ENCODE measurements around the gene MEAF6. TPM values are rescaled to one million over a fixed set of nuclear protein-coding genes. Genes with fewer than 3 reads are reported as not detected.

MEAF6 gene
- polyA plus RNA-seq, 4 donors: 41.9 to 50.3 (median 47.1) TPM

DNA sequence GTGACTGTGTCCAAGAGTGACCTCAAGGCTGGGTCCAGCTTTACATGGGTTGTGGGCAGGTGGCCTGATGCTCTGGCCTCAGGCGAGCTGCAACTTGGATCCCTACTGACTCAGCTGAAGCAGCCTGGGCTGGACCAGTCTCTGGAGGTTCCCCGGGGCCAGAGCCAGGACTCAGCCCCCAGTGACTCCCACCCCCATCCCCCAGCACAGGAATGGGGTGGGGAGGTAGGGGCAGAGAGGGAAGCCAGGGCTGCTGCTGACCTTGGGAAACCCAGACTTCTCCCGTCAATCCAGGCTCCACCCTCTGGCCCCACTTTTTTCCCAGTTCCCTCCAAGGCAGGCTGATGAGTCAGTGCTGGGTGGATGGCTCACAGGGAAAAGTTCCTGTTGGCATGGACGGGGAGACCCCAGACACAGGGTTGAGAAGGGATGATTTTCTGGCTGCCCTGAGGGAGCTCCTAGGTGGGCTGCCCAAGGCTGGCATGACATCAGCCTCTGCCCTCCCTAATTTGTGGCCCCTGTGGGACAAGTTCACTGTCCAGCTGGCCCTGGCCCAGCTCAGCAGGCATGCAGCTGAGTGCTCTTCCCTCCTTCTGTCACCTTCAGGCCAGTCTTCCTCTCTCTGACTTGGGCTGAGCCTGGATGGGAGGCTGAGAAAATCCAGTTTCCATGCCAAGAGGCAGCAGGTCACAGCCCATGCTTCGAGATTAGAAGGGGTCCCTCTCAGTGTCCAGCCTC, 37.9 kb downstream of the MEAF6 start:
- WGBS, 3 donors: 0 to 7% (median 6%) methylated on average over 5 of the region's 5 CpGs
- H3K27me3 ChIP-seq (ENCODE audit: control insufficient read depth in 3 of 3, insufficient read depth in 3 of 3, low read length in 3 of 3): no peaks in the 10 kb centered on the region
- FAIRE-seq (no peak), DNase-seq (peak; percentile 84 to 88)
- peaks cover 12 to 55% (median 19%) of the 10 kb centered on the region in 3 donors for H3K4me1 ChIP-seq (ENCODE audit: control insufficient read depth in 3 of 3, insufficient read depth in 2 of 3, low read depth in 1 of 3, low read length in 2 of 3)
- H3K4me3 ChIP-seq (ENCODE audit: low read depth in 1 of 3, low read length in 3 of 3): peak overlapping the region; percentile 71 to 93 (median 90)
- peaks cover 13 to 62% (median 13%) of the 10 kb centered on the region in 3 donors for H3K36me3 ChIP-seq (ENCODE audit: control insufficient read depth in 3 of 3, insufficient read depth in 2 of 3, low read depth in 1 of 3, low read length in 3 of 3)
- no peaks in the 10 kb centered on the region for H3K9me3 ChIP-seq (ENCODE audit: control insufficient read depth in 2 of 2, insufficient read depth in 1 of 2, low read depth in 1 of 2, low read length in 1 of 2)
- peak overlapping the region; percentile 97 to 99 (median 99) for H3K27ac ChIP-seq (ENCODE audit: low read depth in 1 of 3, low read length in 2 of 3)

DNA sequence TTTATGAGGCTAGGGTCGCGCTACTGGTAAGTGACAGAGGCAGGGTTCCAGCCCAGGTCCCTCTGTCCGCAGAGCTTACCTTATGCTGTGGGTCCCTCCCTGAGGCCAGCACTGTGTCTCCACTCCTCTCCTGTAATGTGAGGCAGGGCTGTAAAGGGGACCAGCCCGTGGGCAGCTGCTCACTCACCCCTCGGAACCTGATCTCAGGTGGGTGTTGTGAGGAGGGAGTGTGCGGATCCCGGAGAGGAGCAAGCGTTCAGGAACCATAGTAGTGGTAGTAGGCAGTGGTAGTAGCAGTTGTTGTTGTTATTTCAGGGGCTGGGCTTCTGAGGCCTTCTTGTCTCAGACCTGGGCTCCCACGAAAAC, 38.5 kb downstream of the MEAF6 start:
- Histone ChIP-seq H3K4me1 (ENCODE audit: control insufficient read depth in 3 of 3, insufficient read depth in 2 of 3, low read depth in 1 of 3, low read length in 2 of 3) (peaks cover 12 to 57% (median 19%) of the 10 kb centered on the region in 3 donors), H3K4me3 (ENCODE audit: low read depth in 1 of 3, low read length in 3 of 3) (peak overlapping the region; percentile 71 to 93 (median 90)), H3K27ac (ENCODE audit: low read depth in 1 of 3, low read length in 2 of 3) (peak overlapping the region; percentile 97 to 99 (median 99)), H3K27me3 (ENCODE audit: control insufficient read depth in 3 of 3, insufficient read depth in 3 of 3, low read length in 3 of 3) (no peaks in the 10 kb centered on the region), H3K9me3 (ENCODE audit: control insufficient read depth in 2 of 2, insufficient read depth in 1 of 2, low read depth in 1 of 2, low read length in 1 of 2) (no peaks in the 10 kb centered on the region), H3K36me3 (ENCODE audit: control insufficient read depth in 3 of 3, insufficient read depth in 2 of 3, low read depth in 1 of 3, low read length in 3 of 3) (peaks cover 8 to 57% (median 9%) of the 10 kb centered on the region in 3 donors)
- DNase-seq (peak in 1 of 2 donors; percentile 39), FAIRE-seq (no peak)
- WGBS, 3 donors: 12 to 35% (median 16%) methylated on average over 9 of the region's 9 CpGs

DNA sequence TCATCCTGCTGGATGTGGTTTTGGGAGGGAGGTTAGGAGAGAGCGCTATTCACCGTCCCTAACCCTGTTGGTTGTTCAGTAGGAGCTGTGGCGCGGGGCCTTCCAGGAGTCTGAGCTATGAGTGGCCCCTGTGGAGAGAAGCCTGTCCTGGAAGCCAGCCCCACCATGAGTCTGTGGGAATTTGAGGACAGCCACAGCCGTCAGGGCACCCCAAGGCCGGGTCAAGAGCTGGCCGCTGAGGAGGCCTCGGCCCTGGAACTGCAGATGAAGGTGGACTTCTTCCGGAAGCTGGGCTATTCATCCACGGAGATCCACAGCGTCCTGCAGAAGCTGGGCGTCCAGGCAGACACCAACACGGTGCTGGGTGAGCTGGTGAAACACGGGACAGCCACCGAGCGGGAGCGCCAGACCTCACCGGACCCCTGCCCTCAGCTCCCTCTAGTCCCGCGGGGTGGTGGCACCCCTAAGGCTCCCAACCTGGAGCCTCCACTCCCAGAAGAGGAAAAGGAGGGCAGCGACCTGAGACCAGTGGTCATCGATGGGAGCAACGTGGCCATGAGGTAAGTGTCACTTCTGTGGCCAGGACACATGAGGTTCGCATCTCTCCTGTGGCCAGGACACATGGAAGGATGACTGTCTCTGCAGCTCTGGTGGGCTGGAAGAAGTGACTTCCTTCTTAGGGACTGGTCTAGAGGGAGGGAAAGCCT, 39.0 kb downstream of the MEAF6 start:
- H3K9me3 ChIP-seq (ENCODE audit: control insufficient read depth in 2 of 2, insufficient read depth in 1 of 2, low read depth in 1 of 2, low read length in 1 of 2): no peaks in the 10 kb centered on the region
- no peaks in the 10 kb centered on the region for H3K27me3 ChIP-seq (ENCODE audit: control insufficient read depth in 3 of 3, insufficient read depth in 3 of 3, low read length in 3 of 3)
- peak overlapping the region; percentile 97 to 99 (median 99) for H3K27ac ChIP-seq (ENCODE audit: low read depth in 1 of 3, low read length in 2 of 3)
- peaks cover 3 to 51% (median 4%) of the 10 kb centered on the region in 3 donors for H3K36me3 ChIP-seq (ENCODE audit: control insufficient read depth in 3 of 3, insufficient read depth in 2 of 3, low read depth in 1 of 3, low read length in 3 of 3)
- no peak for DNase-seq
- 4 to 42% (median 16%) methylated on average over 24 of the region's 24 CpGs for WGBS, 3 donors
- no peak for FAIRE-seq
- H3K4me1 ChIP-seq (ENCODE audit: control insufficient read depth in 3 of 3, insufficient read depth in 2 of 3, low read depth in 1 of 3, low read length in 2 of 3): peaks cover 12 to 51% (median 16%) of the 10 kb centered on the region in 3 donors
- peak overlapping the region; percentile 71 to 93 (median 90) for H3K4me3 ChIP-seq (ENCODE audit: low read depth in 1 of 3, low read length in 3 of 3)

DNA sequence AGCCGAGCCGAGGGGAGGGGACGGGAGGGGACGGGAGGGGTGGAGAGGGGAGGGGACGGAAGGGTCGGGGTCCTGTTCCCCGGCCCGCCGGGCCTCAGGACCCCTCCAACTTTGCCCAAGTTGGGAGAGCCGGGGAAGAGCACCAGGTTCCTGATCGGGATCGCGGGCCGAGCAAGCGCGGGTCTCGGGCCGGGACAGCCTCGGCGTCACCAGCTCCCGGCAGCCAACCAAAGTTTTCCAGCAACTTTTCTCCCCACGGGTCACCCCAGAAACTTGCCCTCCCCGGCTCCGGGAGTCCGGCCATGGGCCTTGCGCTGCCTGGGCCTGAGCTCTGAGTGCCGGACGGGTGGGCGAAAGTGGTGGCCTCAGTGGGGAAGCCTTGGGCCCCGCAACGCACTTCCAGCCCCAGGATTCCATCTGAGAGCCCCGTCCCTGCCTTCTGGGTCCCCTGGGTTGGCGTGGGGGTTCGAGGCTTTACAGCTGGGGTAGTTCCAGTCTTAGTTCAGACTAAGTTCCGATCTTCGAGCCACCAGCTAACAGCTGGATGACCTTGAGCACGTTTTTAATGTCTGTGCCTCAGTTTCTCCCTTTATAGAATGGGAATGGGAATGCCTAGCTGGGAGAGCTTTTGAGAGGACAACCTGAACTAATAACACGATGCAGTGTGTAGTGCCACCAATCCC, 39.7 kb downstream of the MEAF6 start:
- Histone ChIP-seq H3K27me3 (ENCODE audit: control insufficient read depth in 3 of 3, insufficient read depth in 3 of 3, low read length in 3 of 3) (no peaks in the 10 kb centered on the region), H3K4me1 (ENCODE audit: control insufficient read depth in 3 of 3, insufficient read depth in 2 of 3, low read depth in 1 of 3, low read length in 2 of 3) (peaks cover 7 to 47% (median 9%) of the 10 kb centered on the region in 3 donors), H3K4me3 (ENCODE audit: low read depth in 1 of 3, low read length in 3 of 3) (peak overlapping the region; percentile 71 to 93 (median 90)), H3K27ac (ENCODE audit: low read depth in 1 of 3, low read length in 2 of 3) (peak overlapping the region; percentile 97 to 99 (median 99)), H3K9me3 (ENCODE audit: control insufficient read depth in 2 of 2, insufficient read depth in 1 of 2, low read depth in 1 of 2, low read length in 1 of 2) (no peaks in the 10 kb centered on the region), H3K36me3 (ENCODE audit: control insufficient read depth in 3 of 3, insufficient read depth in 2 of 3, low read depth in 1 of 3, low read length in 3 of 3) (peaks cover 0 to 44% (median 2%) of the 10 kb centered on the region in 3 donors)
- no peak for FAIRE-seq
- no peak for DNase-seq
- 0 to 2% (median 1%) methylated on average over 28 to 38 of the region's 38 CpGs for WGBS, 3 donors

DNA sequence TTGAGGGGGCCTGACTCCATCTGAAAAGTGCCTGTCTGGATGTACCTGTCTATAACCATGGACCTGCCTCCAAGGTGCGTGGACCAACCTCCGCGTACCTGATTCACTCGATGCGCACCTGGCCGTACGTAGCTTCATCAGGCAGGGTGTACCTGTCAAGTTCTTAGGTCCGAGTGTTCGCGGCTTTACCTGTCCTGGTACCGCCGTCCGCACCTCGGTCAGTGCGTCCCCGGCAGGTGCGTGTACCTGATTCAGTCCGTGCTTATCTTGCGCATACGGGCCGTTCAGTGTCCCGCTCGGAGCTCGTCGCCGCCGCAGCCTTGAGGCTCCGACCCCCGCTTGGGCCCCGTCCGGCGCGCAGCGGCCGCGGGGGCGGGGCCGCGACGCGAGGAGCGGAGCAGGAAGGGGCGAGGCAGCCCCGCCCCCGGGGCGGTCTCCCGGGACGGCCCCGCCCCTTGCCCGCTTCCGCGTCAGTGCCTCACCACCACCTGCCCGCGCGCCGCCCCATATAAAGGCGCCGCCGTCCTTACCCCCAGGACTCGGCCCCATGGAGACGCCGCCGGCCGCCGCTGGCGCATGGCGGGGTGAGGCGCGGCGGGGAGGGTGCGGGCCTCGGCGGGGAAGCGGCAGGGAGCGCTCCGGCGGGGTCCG, 40.4 kb downstream of the MEAF6 start, which contains the start of gene ZC3H12A:
Gene ZC3H12A (plus strand): TSS at position 535 of the 651 bp plus-strand sequence. CDS start 917 bp downstream, outside the sequence.
- FAIRE-seq (no peak), DNase-seq (peak; percentile 94 to 97)
- 0 to 1% (median 0%) methylated on average over 38 to 78 of the region's 78 CpGs for WGBS, 3 donors
- peaks cover 0 to 39% (median 2%) of the 10 kb centered on the region in 3 donors for H3K36me3 ChIP-seq (ENCODE audit: control insufficient read depth in 3 of 3, insufficient read depth in 2 of 3, low read depth in 1 of 3, low read length in 3 of 3)
- peak within 1 kb of the TSS; percentile 71 to 93 (median 90) for H3K4me3 ChIP-seq (ENCODE audit: low read depth in 1 of 3, low read length in 3 of 3)
- H3K9me3 ChIP-seq (ENCODE audit: control insufficient read depth in 2 of 2, insufficient read depth in 1 of 2, low read depth in 1 of 2, low read length in 1 of 2): no peaks in the 10 kb centered on the region
- peak within 1 kb of the TSS; percentile 97 to 99 (median 99) for H3K27ac ChIP-seq (ENCODE audit: low read depth in 1 of 3, low read length in 2 of 3)
- peaks cover 7 to 43% (median 8%) of the 10 kb centered on the region in 3 donors for H3K4me1 ChIP-seq (ENCODE audit: control insufficient read depth in 3 of 3, insufficient read depth in 2 of 3, low read depth in 1 of 3, low read length in 2 of 3)
- H3K27me3 ChIP-seq (ENCODE audit: control insufficient read depth in 3 of 3, insufficient read depth in 3 of 3, low read length in 3 of 3): no peaks in the 10 kb centered on the region

DNA sequence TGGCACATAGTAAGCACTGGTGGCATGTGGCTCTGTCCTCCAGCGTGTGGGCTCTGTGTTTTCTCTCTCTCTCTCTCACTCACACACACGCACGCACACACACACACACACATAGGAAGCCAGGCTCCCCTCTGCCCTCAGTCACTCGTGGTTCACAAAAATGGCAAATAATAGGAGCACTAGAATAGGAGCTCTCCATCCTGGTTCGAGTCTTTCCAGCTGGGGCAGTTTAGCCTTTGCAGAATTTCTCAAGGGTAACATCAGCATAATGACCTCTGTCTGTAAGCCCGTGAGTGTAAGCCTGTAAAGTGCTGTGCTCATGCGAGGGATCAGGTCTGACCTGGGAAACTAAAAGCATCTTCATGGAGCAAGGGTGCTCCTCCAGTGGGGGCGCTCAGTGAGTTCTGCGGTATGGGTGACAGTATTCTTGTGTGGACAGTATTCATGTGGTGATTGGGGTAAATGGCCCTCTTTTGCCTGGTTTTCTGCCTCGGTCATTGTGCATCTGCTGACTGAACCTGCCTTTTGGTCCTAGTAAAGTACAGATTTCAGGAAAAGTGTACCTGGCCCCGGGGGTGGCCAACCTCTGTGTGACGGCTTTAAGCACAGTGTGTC, 41.0 kb downstream of the MEAF6 start:
- Histone ChIP-seq H3K4me1 (ENCODE audit: control insufficient read depth in 3 of 3, insufficient read depth in 2 of 3, low read depth in 1 of 3, low read length in 2 of 3) (peaks cover 7 to 38% (median 8%) of the 10 kb centered on the region in 3 donors), H3K9me3 (ENCODE audit: control insufficient read depth in 2 of 2, insufficient read depth in 1 of 2, low read depth in 1 of 2, low read length in 1 of 2) (no peaks in the 10 kb centered on the region), H3K27ac (ENCODE audit: low read depth in 1 of 3, low read length in 2 of 3) (peak overlapping the region; percentile 68 to 99 (median 90)), H3K4me3 (ENCODE audit: low read depth in 1 of 3, low read length in 3 of 3) (peak overlapping the region in 2 of 3 donors; percentile 71 to 74), H3K27me3 (ENCODE audit: control insufficient read depth in 3 of 3, insufficient read depth in 3 of 3, low read length in 3 of 3) (no peaks in the 10 kb centered on the region), H3K36me3 (ENCODE audit: control insufficient read depth in 3 of 3, insufficient read depth in 2 of 3, low read depth in 1 of 3, low read length in 3 of 3) (peaks cover 0 to 33% (median 2%) of the 10 kb centered on the region in 3 donors)
- FAIRE-seq (no peak), DNase-seq (peak in 1 of 2 donors; percentile 44)
- WGBS, 3 donors: 16 to 24% (median 20%) methylated on average over 12 of the region's 12 CpGs

DNA sequence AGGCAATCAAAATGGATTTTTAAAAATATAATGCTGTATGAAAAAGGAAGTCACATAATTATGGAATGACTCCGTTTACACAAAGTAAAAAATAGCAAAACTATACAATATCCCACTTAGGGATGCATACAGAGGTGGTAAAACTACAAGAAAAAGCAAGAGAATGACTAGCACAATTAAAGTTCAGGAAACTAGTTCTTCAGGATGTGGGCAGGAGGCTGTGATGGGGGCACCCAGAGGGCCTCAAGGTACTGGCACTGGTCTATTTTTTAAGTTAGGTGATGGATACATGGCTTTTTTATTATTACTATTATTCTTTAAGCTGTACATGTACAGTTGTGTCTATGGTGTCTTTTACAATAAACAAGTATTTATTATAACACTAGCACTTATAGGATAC, 41.6 kb downstream of the MEAF6 start:
- Histone ChIP-seq H3K4me3 (ENCODE audit: low read depth in 1 of 3, low read length in 3 of 3) (peak overlapping the region in 2 of 3 donors; percentile 71 to 74), H3K9me3 (ENCODE audit: control insufficient read depth in 2 of 2, insufficient read depth in 1 of 2, low read depth in 1 of 2, low read length in 1 of 2) (no peaks in the 10 kb centered on the region), H3K4me1 (ENCODE audit: control insufficient read depth in 3 of 3, insufficient read depth in 2 of 3, low read depth in 1 of 3, low read length in 2 of 3) (peaks cover 7 to 33% (median 8%) of the 10 kb centered on the region in 3 donors), H3K36me3 (ENCODE audit: control insufficient read depth in 3 of 3, insufficient read depth in 2 of 3, low read depth in 1 of 3, low read length in 3 of 3) (peaks cover 0 to 28% (median 2%) of the 10 kb centered on the region in 3 donors), H3K27ac (ENCODE audit: low read depth in 1 of 3, low read length in 2 of 3) (no peak overlapping the region), H3K27me3 (ENCODE audit: control insufficient read depth in 3 of 3, insufficient read depth in 3 of 3, low read length in 3 of 3) (no peaks in the 10 kb centered on the region)
- 68 to 80% (median 77%) methylated on average over 1 of the region's 1 CpG for WGBS, 3 donors
- no peak for DNase-seq
- no peak for FAIRE-seq
